HepG2 (cell line): ENCODE measurements around the gene TADA3. TPM values are rescaled to one million over a fixed set of nuclear protein-coding genes. Genes with fewer than 3 reads are reported as not detected.

ENCODE experiments used
- CHD2 ChIP-seq: IDR thresholded peaks from 2 replicates; pipeline ENCODE4 v1.6.1; 2011; ENCODE audit warnings: low read depth, low read length, improper control_type of control experiment
- HHEX ChIP-seq: IDR thresholded peaks from 2 replicates; pipeline ENCODE4 v1.6.1; 2016; ENCODE audit warnings: control low read depth
- HOXA5 ChIP-seq: sonication (generic); formaldehyde crosslinking; IDR thresholded peaks from 2 replicates; pipeline ENCODE4 v1.4.0; 2020; ENCODE audit warnings: missing genetic modification reagents
- MYNN ChIP-seq: sonication (generic); formaldehyde crosslinking; IDR thresholded peaks from 2 replicates; pipeline ENCODE4 v1.4.0; 2020; ENCODE audit warnings: mild to moderate bottlenecking, low read depth, missing genetic modification reagents
- PAX8 ChIP-seq: sonication (generic); formaldehyde crosslinking; IDR thresholded peaks from 2 replicates; pipeline ENCODE4 v1.8.0; 2022; ENCODE audit warnings: mild to moderate bottlenecking, missing genetic modification reagents, borderline replicate concordance
- POLR2G ChIP-seq: fragments of 200-400 bp; formaldehyde crosslinking; IDR thresholded peaks from 2 replicates; pipeline ENCODE4 v1.6.1; 2018; ENCODE audit warnings: mild to moderate bottlenecking, low read depth, low read length, moderate library complexity
- RFX1 ChIP-seq: fragments of 450-650 bp; IDR thresholded peaks from 2 replicates; pipeline ENCODE4 v1.6.1; 2017
- TOE1 ChIP-seq: sonication (generic); formaldehyde crosslinking; IDR thresholded peaks from 2 replicates; pipeline ENCODE4 v1.4.0; 2020; ENCODE audit warnings: mild to moderate bottlenecking, missing genetic modification reagents
- ZNF160 ChIP-seq: sonication (generic); formaldehyde crosslinking; IDR thresholded peaks from 2 replicates; pipeline ENCODE4 v1.8.0; 2022; ENCODE audit warnings: mild to moderate bottlenecking, inconsistent platforms, missing genetic modification reagents
- ZNF34 ChIP-seq: sonication (generic); formaldehyde crosslinking; IDR thresholded peaks from 2 replicates; pipeline ENCODE4 v1.4.0; 2020; ENCODE audit warnings: mild to moderate bottlenecking, missing genetic modification reagents, borderline replicate concordance
- ZNF839 ChIP-seq: sonication (generic); formaldehyde crosslinking; IDR thresholded peaks from 2 replicates; pipeline ENCODE4 v1.4.0; 2020; ENCODE audit warnings: missing genetic modification reagents, mild to moderate bottlenecking, borderline replicate concordance
- ZNF850 ChIP-seq: sonication (generic); formaldehyde crosslinking; conservative IDR thresholded peaks from 2 replicates; pipeline ENCODE4 v1.9.0; 2021; ENCODE audit warnings: mild to moderate bottlenecking, missing genetic modification reagents
- polyA plus RNA-seq, 8 experiments: library from polyadenylated mRNA; depleted of rRNA in 3 of 8; stranded (reverse) in 7 of 8; unstranded in 1 of 8; fragments of >200 nt; fragmentation: Illumina TruSeq in 4 of 8; extraction: Trizol in 4 of 8; gene quantifications; 2 replicates each; pipeline versions ENCODE4 v1.2.1 to v1.2.3, GENCODE V29; 2011 to 2016; ENCODE audit warnings: low read depth in 4 of 8, missing spikeins in 1 of 8, mixed read lengths in 1 of 8; ENCODE audit not compliant: insufficient read depth in 1 of 8
- total RNA-seq, 5 experiments: library from RNA; depleted of rRNA; stranded (reverse); fragments of >200 nt; fragmentation: Illumina TruSeq; extraction: Trizol; gene quantifications; 2 replicates each; pipeline ENCODE4 v1.2.3, GENCODE V29; 2016; ENCODE audit warnings: low read depth in 1 of 5
- TF ChIP-seq, protein P1 (sequence below): sonication (generic); formaldehyde crosslinking; conservative IDR thresholded peaks from 2 replicates; pipeline ENCODE4 v1.8.0; 2022; ENCODE audit warnings: missing genetic modification reagents
- TF ChIP-seq, protein P2 (sequence below): sonication (generic); formaldehyde crosslinking; IDR thresholded peaks from 2 replicates; pipeline ENCODE4 v1.4.0; 2020; ENCODE audit warnings: missing genetic modification reagents, mild to moderate bottlenecking, borderline replicate concordance
- TF ChIP-seq, protein P3 (sequence below): sonication (generic); formaldehyde crosslinking; IDR thresholded peaks from 2 replicates; pipeline ENCODE4 v1.8.1; 2023; ENCODE audit warnings: mild to moderate bottlenecking, moderate library complexity, missing genetic modification reagents
- TF ChIP-seq, protein P4 (sequence below): sonication (generic); formaldehyde crosslinking; conservative IDR thresholded peaks from 2 replicates; pipeline ENCODE4 v1.4.0; 2020; ENCODE audit warnings: missing genetic modification reagents
- TF ChIP-seq, protein P5 (sequence below): sonication (generic); formaldehyde crosslinking; IDR thresholded peaks from 2 replicates; pipeline ENCODE4 v1.5.1; 2020; ENCODE audit warnings: missing genetic modification reagents, mild to moderate bottlenecking, borderline replicate concordance

TADA3 gene
- total and polyA plus RNA-seq, 2 of the 13 experiments (the other 11 are each of a cell fraction or from before 2014, with no cell fraction given), result 32.1 to 37.1 TPM

DNA sequence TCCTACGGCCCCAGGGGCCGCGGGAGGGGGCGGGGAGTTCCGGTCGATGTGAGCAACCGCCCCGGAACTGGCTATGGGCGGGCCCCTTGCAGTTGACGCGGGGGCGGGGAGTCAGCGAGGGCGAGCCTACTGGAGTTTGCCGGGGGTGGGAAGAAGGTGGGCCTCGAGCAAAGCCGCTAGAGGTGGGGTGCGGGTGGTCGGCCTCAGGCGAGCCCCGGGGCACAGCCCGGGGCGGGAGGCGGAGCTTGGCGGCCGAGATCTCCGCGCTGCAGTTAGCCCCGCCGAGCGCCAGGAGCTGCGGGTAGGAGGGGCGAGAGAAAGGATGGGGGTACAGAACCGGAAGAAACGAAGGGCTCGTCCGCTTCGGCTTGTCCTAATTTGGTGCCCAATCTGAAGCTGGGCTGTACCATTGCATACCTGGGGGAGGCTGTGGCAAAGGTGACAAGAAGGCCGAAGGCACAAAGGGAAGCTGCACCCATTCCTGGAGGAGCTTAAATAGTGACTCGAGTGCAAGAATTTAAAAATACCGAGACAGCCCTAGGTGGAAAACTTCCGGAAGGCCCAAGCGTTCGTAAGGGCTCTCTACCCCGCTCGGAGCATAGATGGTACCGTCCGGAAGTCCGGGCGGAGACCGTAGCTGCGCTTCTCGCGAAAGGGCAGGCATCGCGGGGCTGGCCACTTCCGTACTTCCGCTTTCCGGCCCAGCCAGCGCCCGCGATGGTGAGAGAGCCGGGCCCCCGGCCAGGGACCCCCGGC lies at the start of gene TADA3, which contains the start of gene ARPC4 (continued):
- TF ChIP-seq ZNF839 (CRISPR knock-in tag), result no peak
- TF ChIP-seq ZNF34 (CRISPR knock-in tag), result no peak
- no peak; the same call in 1 of the 2 replicates for TF ChIP-seq ZNF160
- no peak for TF ChIP-seq HHEX (CRISPR knock-in tag)
- peak; percentile 82 for TF ChIP-seq POLR2G
- TF ChIP-seq, protein P1, sequence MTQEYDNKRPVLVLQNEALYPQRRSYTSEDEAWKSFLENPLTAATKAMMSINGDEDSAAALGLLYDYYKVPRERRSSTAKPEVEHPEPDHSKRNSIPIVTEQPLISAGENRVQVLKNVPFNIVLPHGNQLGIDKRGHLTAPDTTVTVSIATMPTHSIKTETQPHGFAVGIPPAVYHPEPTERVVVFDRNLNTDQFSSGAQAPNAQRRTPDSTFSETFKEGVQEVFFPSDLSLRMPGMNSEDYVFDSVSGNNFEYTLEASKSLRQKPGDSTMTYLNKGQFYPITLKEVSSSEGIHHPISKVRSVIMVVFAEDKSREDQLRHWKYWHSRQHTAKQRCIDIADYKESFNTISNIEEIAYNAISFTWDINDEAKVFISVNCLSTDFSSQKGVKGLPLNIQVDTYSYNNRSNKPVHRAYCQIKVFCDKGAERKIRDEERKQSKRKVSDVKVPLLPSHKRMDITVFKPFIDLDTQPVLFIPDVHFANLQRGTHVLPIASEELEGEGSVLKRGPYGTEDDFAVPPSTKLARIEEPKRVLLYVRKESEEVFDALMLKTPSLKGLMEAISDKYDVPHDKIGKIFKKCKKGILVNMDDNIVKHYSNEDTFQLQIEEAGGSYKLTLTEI (CRISPR knock-in tag), result no peak
- TF ChIP-seq, protein P2, sequence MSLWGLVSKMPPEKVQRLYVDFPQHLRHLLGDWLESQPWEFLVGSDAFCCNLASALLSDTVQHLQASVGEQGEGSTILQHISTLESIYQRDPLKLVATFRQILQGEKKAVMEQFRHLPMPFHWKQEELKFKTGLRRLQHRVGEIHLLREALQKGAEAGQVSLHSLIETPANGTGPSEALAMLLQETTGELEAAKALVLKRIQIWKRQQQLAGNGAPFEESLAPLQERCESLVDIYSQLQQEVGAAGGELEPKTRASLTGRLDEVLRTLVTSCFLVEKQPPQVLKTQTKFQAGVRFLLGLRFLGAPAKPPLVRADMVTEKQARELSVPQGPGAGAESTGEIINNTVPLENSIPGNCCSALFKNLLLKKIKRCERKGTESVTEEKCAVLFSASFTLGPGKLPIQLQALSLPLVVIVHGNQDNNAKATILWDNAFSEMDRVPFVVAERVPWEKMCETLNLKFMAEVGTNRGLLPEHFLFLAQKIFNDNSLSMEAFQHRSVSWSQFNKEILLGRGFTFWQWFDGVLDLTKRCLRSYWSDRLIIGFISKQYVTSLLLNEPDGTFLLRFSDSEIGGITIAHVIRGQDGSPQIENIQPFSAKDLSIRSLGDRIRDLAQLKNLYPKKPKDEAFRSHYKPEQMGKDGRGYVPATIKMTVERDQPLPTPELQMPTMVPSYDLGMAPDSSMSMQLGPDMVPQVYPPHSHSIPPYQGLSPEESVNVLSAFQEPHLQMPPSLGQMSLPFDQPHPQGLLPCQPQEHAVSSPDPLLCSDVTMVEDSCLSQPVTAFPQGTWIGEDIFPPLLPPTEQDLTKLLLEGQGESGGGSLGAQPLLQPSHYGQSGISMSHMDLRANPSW, result no peak
- no peak for TF ChIP-seq ZNF850 (CRISPR knock-in tag)
- no peak for TF ChIP-seq PAX8
- TF ChIP-seq MYNN (CRISPR knock-in tag), result no peak
- TF ChIP-seq CHD2, result peak; percentile 97
- TF ChIP-seq, protein P3, sequence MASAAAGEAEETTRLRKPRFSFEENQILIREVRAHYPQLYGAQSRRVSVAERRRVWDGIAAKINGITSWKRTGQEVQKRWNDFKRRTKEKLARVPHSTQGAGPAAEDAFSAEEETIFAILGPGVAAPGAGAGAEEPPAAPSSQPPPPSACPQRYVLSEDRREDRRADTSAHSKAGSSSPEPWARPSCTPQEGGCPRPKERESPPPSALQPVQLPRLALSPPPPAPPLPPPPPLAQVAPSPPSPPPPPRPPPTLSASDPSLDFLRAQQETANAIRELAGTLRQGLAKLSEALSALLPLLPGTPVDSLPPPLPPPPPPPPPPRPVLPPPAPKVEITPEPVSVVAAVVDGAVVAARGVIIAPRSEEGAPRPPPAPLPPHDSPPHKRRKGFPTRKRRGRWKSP (CRISPR knock-in tag), result no peak; the same call in 1 of the 2 replicates
- TF ChIP-seq, protein P4, sequence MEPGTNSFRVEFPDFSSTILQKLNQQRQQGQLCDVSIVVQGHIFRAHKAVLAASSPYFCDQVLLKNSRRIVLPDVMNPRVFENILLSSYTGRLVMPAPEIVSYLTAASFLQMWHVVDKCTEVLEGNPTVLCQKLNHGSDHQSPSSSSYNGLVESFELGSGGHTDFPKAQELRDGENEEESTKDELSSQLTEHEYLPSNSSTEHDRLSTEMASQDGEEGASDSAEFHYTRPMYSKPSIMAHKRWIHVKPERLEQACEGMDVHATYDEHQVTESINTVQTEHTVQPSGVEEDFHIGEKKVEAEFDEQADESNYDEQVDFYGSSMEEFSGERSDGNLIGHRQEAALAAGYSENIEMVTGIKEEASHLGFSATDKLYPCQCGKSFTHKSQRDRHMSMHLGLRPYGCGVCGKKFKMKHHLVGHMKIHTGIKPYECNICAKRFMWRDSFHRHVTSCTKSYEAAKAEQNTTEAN (CRISPR knock-in tag), result 0 out of 2 replicates have a peak, but pooled peaks have one; percentile 4
- TF ChIP-seq, protein P5, sequence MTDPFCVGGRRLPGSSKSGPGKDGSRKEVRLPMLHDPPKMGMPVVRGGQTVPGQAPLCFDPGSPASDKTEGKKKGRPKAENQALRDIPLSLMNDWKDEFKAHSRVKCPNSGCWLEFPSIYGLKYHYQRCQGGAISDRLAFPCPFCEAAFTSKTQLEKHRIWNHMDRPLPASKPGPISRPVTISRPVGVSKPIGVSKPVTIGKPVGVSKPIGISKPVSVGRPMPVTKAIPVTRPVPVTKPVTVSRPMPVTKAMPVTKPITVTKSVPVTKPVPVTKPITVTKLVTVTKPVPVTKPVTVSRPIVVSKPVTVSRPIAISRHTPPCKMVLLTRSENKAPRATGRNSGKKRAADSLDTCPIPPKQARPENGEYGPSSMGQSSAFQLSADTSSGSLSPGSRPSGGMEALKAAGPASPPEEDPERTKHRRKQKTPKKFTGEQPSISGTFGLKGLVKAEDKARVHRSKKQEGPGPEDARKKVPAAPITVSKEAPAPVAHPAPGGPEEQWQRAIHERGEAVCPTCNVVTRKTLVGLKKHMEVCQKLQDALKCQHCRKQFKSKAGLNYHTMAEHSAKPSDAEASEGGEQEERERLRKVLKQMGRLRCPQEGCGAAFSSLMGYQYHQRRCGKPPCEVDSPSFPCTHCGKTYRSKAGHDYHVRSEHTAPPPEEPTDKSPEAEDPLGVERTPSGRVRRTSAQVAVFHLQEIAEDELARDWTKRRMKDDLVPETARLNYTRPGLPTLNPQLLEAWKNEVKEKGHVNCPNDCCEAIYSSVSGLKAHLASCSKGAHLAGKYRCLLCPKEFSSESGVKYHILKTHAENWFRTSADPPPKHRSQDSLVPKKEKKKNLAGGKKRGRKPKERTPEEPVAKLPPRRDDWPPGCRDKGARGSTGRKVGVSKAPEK (CRISPR knock-in tag), result no peak
- no peak for TF ChIP-seq TOE1 (CRISPR knock-in tag)
- no peak for TF ChIP-seq RFX1
- TF ChIP-seq HOXA5 (CRISPR knock-in tag), result no peak
